Measurements from ENCODE around the gene ITM2B. TPM values are rescaled to one million over a fixed set of nuclear protein-coding genes. Genes with fewer than 3 reads are reported as not detected.
"Not testable (repeated sequence)": the region's sequence is repeated elsewhere in the genome, so short reads cannot be mapped to it uniquely, and the experiment has no call there.

ITM2B gene
- total and polyA plus RNA-seq, 3 donors from 2014 or later = 330 to 588 (median 351) TPM

GRCh38 chr13:48235341-48236135, 2.5 kb downstream of the ITM2B start:
- TF ChIP-seq POLR2A (IDR thresholded peaks at IDR 0.05) (no peak), CTCF (IDR thresholded peaks at IDR 0.05) (no peak)
- 9 to 11% methylated on average over 7 of the region's 7 CpGs for whole genome bisulfite sequencing, 2 donors
- H3K4me1 ChIP-seq = peaks cover 21% of the 10 kb centered on the region
- DNase-seq = peak; percentile 62
- intact Hi-C loops (cut with DNase I; ENCODE audit: low total_unique reads) = no loop called here
- H3K27me3 ChIP-seq = no peaks in the 10 kb centered on the region
- peak overlapping the region; percentile 98 to 100 for H3K4me3 ChIP-seq
- peak overlapping the region; percentile 100 for H3K27ac ChIP-seq
- H3K36me3 ChIP-seq (ENCODE audit: low read depth, missing control alignments) = no peaks in the 10 kb centered on the region
- H3K9me3 ChIP-seq = no peaks in the 10 kb centered on the region

GRCh38 chr13:48236528-48237353, 3.7 kb downstream of the ITM2B start:
- Histone ChIP-seq H3K27ac (peak overlapping the region; percentile 22 to 100), H3K4me3 (no peak overlapping the region), H3K27me3 (no peaks in the 10 kb centered on the region), H3K9me3 (no peaks in the 10 kb centered on the region), H3K36me3 (ENCODE audit: low read depth, missing control alignments) (no peaks in the 10 kb centered on the region), H3K4me1 (peaks cover 15% of the 10 kb centered on the region)
- WGBS, 2 donors = 25 to 31% methylated on average over 3 of the region's 3 CpGs
- intact Hi-C loops (cut with DNase I; ENCODE audit: low total_unique reads) = no loop called here
- TF ChIP-seq CTCF (IDR thresholded peaks at IDR 0.05) = no peak
- no peak for TF ChIP-seq POLR2A (IDR thresholded peaks at IDR 0.05)
- DNase-seq = no peak

GRCh38 chr13:48239369-48239768, 6.4 kb downstream of the ITM2B start:
- H3K9me3 ChIP-seq; H3K27ac ChIP-seq; H3K4me1 ChIP-seq; H3K27me3 ChIP-seq; intact Hi-C loops (cut with DNase I; ENCODE audit: low total_unique reads); DNase-seq; H3K4me3 ChIP-seq; H3K36me3 ChIP-seq (ENCODE audit: low read depth, missing control alignments): not testable (repeated sequence)
- WGBS, 2 donors = 94 to 97% methylated on average over 6 of the region's 6 CpGs

GRCh38 chr13:48241651-48242050, 8.6 kb downstream of the ITM2B start:
- H3K9me3 ChIP-seq = no peaks in the 10 kb centered on the region
- no peak for DNase-seq
- no peak overlapping the region for H3K27ac ChIP-seq
- intact Hi-C loops (cut with DNase I; ENCODE audit: low total_unique reads) = no loop called here
- TF ChIP-seq POLR2A (IDR thresholded peaks at IDR 0.05) (no peak), CTCF (IDR thresholded peaks at IDR 0.05) (no peak)
- peaks cover 7% of the 10 kb centered on the region for H3K4me1 ChIP-seq
- WGBS, 2 donors = 57 to 59% methylated on average over 4 of the region's 4 CpGs
- no peaks in the 10 kb centered on the region for H3K27me3 ChIP-seq
- no peak overlapping the region for H3K4me3 ChIP-seq
- H3K36me3 ChIP-seq (ENCODE audit: low read depth, missing control alignments) = no peaks in the 10 kb centered on the region

GRCh38 chr13:48242677-48243076, 9.7 kb downstream of the ITM2B start:
- H3K36me3 ChIP-seq (ENCODE audit: low read depth, missing control alignments) = no peaks in the 10 kb centered on the region
- no peaks in the 10 kb centered on the region for H3K27me3 ChIP-seq
- peaks cover 11% of the 10 kb centered on the region for H3K4me1 ChIP-seq
- intact Hi-C loops (cut with DNase I; ENCODE audit: low total_unique reads) = no loop called here
- no peak for TF ChIP-seq POLR2A (IDR thresholded peaks at IDR 0.05)
- no peak for TF ChIP-seq CTCF (IDR thresholded peaks at IDR 0.05)
- WGBS, 2 donors = 83 to 91% methylated on average over 1 of the region's 1 CpG
- no peak overlapping the region for H3K27ac ChIP-seq
- no peaks in the 10 kb centered on the region for H3K9me3 ChIP-seq
- no peak overlapping the region for H3K4me3 ChIP-seq
- no peak for DNase-seq
